Aorta (tissue), 5 donors: ENCODE measurements around the gene SYT6. TPM values are rescaled to one million over a fixed set of nuclear protein-coding genes. Genes with fewer than 3 reads are reported as not detected.
"Not testable (repeated sequence)": the region's sequence is repeated elsewhere in the genome, so short reads cannot be mapped to it uniquely, and the experiment has no call there.

Experiments
- ATAC-seq: fragments of 200-7000 bp; cut with Tn5 transposase; one replicate; pipeline ENCODE4 v1.9.1; 2022; ENCODE audit warnings: moderate library complexity; ENCODE audit not compliant: low FRiP score
- DNase-seq, 2 donors: peaks; one replicate each; pipeline ENCODE4 v3.0.0-alpha.2; 2020
- H3K27ac ChIP-seq, 2 donors: one replicate each; pipeline ENCODE4 v1.5.1; 2013; ENCODE audit warnings: low read length in 2 of 2, mild to moderate bottlenecking in 2 of 2, moderate library complexity in 2 of 2, control low read depth in 1 of 2, inconsistent platforms in 1 of 2, low read depth in 1 of 2
- H3K27me3 ChIP-seq, 2 donors: one replicate each; pipeline ENCODE4 v1.6.1; 2013; ENCODE audit warnings: control low read depth in 1 of 2, low read length in 1 of 2, mild to moderate bottlenecking in 1 of 2, moderate library complexity in 1 of 2; ENCODE audit not compliant: insufficient read depth in 2 of 2, control insufficient read depth in 1 of 2
- H3K36me3 ChIP-seq, 2 donors: one replicate each; pipeline ENCODE4 v1.6.1; 2013; ENCODE audit warnings: control low read depth in 1 of 2, low read length in 1 of 2, mild to moderate bottlenecking in 1 of 2; ENCODE audit not compliant: insufficient read depth in 2 of 2, control insufficient read depth in 1 of 2
- H3K4me1 ChIP-seq, 2 donors: one replicate each; pipeline ENCODE4 v1.6.1; 2013; ENCODE audit warnings: low read length in 2 of 2, control low read depth in 1 of 2, mild to moderate bottlenecking in 1 of 2, moderate library complexity in 1 of 2; ENCODE audit not compliant: insufficient read depth in 2 of 2, control insufficient read depth in 1 of 2
- H3K4me3 ChIP-seq, 2 donors: one replicate each; pipeline ENCODE4 v1.5.1; 2013; ENCODE audit warnings: low read length in 2 of 2, control low read depth in 1 of 2, mild to moderate bottlenecking in 1 of 2
- H3K9me3 ChIP-seq: one replicate; pipeline ENCODE4 v1.6.1; 2013; ENCODE audit warnings: mild to moderate bottlenecking, low read length; ENCODE audit not compliant: control insufficient read depth
- WGBS, 2 donors: extraction: QIAGEN DNeasy Blood & Tissue Kit; methylation state at CpG; one replicate each; pipeline ENCODE4 v1.1.7; 2013; 5-methylcytosine and 5-hydroxymethylcytosine counted together
- intact Hi-C, 2 donors: fragments of 100-400 bp; cut with DNase I; formaldehyde crosslinking; loops; one replicate each; pipeline versions ENCODE4 v1.14.2 to v1.15.0; 2022
- polyA plus RNA-seq, 2 donors: library from polyadenylated mRNA; stranded (reverse); fragments of 200-250 nt; gene quantifications; one replicate each; pipeline ENCODE4 v1.2.3, GENCODE V29; 2013
- total RNA-seq, 2 donors: library from RNA; stranded (reverse); fragmentation: NEBNext Ultra II Directional; extraction: Animal tissue kit (Norgen Biotek cat#: 25700); gene quantifications; one replicate each; pipeline ENCODE4 v1.2.1, GENCODE V29; 2021
- donor health status: healthy with polysubstance abuse.
- donor health status: Bipolar disorder and iron deficiency.
- donor health status: DM: no; HTN: no; CAD: no.
- donor health status: DM: no; HTN: no; CAD: no.
- donor health status: DM: yes; HTN: yes; CAD: no.

Gene SYT6
- total and polyA plus RNA-seq, 4 donors = 0.12 TPM; not detected in 3

DNA sequence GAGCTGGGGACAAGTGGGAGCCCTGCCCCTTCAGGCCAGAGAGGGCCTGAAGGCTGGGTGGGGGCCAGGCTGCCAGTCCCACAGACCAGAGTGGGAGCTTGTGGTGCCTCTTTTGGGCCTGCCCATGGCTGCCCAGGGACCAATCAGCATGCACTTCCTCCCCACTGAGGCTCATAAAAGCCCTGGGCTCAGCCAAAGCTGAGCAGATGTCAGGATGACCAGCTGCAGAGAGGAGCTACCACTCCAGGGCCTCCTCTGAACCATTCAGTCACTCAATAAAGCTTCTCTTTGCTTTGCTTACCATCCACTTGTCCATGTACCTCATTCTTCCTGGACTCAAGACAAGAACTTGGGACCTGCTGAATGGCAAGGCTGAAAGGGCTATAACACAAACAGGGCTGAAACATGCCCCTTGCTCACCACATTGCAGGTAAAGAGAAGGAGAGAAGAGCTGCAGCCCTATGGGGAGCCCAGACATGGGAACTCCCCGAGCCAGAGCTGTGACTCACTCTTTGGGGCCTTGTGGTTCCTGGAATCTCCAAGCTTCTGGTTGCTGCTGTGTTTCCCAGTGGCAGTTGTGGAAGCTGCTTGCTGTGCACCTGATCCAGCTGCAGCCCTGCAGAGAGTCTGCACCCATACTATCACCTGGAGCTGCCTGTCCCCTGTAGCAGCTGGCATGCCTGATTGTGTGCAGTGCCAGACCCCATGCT is 92.4 kb downstream of the SYT6 start:
- intact Hi-C loops = no loop called here
- WGBS, 2 donors = 77 to 100% methylated on average over 1 of the region's 1 CpG
- DNase-seq (no peak), ATAC-seq (no peak)
- H3K4me3 ChIP-seq = no peak overlapping the region
- no peaks in the 10 kb centered on the region for H3K27me3 ChIP-seq
- H3K9me3 ChIP-seq = peaks cover 6% of the 10 kb centered on the region
- H3K36me3 ChIP-seq = no peaks in the 10 kb centered on the region
- H3K4me1 ChIP-seq = no peaks in the 10 kb centered on the region
- H3K27ac ChIP-seq = no peak overlapping the region

DNA sequence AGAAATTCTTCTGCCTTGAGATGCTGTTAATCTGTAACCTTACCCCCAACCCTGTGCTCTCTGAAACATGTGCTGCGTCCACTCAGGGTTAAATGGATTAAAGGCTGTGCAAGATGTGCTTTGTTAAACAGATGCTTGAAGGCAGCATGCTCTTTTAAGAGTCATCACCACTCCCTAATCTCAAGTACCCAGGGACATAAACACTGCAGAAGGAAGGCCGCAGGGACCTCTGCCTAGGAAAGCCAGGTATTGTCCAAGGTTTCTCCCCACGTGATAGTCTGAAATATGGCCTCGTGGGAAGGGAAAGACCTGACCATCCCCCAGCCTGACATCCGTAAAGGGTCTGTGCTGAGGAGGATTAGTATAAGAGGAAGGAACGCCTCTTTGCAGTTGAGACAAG is 95.4 kb downstream of the SYT6 start:
- WGBS, 2 donors = 38 to 42% methylated on average over 6 of the region's 6 CpGs

DNA sequence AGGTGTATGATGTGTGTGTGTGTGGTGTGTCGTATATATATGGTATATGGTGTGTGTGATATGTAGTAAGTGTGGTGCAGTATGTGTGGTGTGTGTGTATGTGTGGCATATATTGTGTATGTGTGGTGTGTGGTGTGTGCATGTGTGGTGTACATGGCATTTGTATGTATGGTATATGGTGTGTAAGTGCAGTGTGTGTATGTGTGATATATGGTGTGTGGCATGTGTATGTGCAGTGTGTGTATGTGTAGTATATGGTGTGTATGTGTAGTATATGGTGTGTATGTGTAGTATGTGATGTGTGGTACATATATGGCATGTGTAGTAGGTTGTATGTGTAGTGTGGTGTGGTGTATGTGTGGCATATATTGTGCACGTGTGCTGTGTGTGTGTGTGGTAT is 99.5 kb downstream of the SYT6 start:
- Histone ChIP-seq H3K9me3 (peaks cover 9% of the 10 kb centered on the region), H3K27ac (no peak overlapping the region), H3K36me3 (no peaks in the 10 kb centered on the region), H3K4me3 (no peak overlapping the region), H3K27me3 (no peaks in the 10 kb centered on the region), H3K4me1 (no peaks in the 10 kb centered on the region)
- intact Hi-C loops = no loop called here
- no peak for DNase-seq
- 91 to 96% methylated on average over 2 of the region's 2 CpGs for WGBS, 2 donors
- ATAC-seq = no peak

More for the DNA sequence above, 95.4 kb downstream of the SYT6 start:
- H3K27me3 ChIP-seq, H3K4me1 ChIP-seq, H3K9me3 ChIP-seq, H3K27ac ChIP-seq, H3K4me3 ChIP-seq, H3K36me3 ChIP-seq, ATAC-seq, intact Hi-C loops, DNase-seq: not testable (repeated sequence)

DNA sequence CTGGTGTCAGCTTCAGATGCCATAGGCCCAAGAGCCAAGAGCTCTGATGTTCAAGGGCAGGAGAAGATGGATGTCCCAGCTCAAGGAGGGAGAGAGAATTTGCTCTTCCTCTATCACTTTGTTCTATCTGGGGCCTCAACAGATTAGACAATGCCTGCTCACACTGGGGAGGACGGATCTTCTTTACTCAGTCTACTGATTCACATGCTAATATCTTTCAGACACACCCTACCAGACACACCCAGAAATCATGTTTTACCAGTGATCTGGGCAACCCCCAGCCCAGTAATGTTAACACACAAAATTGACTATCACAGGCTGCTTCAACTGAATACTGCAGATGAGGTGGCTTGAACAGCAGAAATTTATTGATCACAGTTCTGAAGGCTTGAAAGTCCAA is 105.4 kb downstream of the SYT6 start:
- no peak for DNase-seq
- H3K4me1 ChIP-seq = no peaks in the 10 kb centered on the region
- WGBS, 2 donors = 82 to 87% methylated on average over 1 of the region's 1 CpG
- H3K9me3 ChIP-seq = peaks cover 4% of the 10 kb centered on the region
- intact Hi-C loops = no loop called here
- H3K4me3 ChIP-seq = no peak overlapping the region
- H3K27me3 ChIP-seq = no peaks in the 10 kb centered on the region
- no peak overlapping the region for H3K27ac ChIP-seq
- no peak for ATAC-seq
- no peaks in the 10 kb centered on the region for H3K36me3 ChIP-seq

DNA sequence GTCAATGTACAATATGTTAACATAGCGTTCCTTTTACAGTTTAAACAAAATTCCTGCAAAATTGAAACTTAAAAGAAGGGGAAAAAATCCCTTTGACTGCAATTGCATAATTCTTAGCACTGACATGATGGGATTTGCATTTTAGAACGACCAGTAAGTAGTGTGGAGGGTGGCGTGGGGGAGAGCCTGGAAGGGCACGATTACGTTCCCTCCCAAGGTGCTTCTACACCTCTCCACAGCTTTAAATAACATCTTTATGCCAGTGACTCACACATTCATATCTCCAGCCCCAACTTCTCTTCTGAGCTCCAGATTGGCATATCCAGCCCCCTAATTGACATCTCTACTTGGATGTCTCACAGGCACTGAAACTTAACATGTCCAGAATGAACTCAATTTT is 110.1 kb downstream of the SYT6 start:
- H3K36me3 ChIP-seq = no peaks in the 10 kb centered on the region
- H3K4me3 ChIP-seq = no peak overlapping the region
- H3K4me1 ChIP-seq = no peaks in the 10 kb centered on the region
- H3K27me3 ChIP-seq = no peaks in the 10 kb centered on the region
- no peak for DNase-seq
- intact Hi-C loops = no loop called here
- peaks cover 4% of the 10 kb centered on the region for H3K9me3 ChIP-seq
- WGBS, 2 donors = 56 to 57% methylated on average over 5 of the region's 5 CpGs
- no peak overlapping the region for H3K27ac ChIP-seq
- no peak for ATAC-seq

DNA sequence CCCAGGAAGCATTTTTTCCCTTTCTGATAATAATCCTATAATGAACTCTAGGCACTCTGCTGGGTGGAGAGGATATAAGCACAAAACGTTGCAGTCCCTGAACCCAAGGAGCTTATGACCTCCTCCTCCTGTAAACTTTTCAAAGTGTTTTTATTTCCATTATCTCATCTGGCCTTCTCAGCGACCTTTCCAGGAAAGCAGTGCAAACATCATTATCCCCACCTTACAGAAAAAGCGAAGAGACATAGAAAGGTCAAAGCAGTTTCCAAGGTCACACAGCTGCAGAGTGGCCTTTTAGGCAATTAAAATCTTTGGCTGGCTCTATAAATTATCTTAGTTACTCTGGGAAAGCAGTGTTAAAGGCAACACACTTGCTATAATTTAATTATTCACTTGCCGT is 110.6 kb downstream of the SYT6 start:
- H3K27me3 ChIP-seq = no peaks in the 10 kb centered on the region
- no peak for ATAC-seq
- H3K9me3 ChIP-seq = peaks cover 4% of the 10 kb centered on the region
- no peak overlapping the region for H3K27ac ChIP-seq
- no peaks in the 10 kb centered on the region for H3K4me1 ChIP-seq
- WGBS, 2 donors = 19 to 22% methylated on average over 4 of the region's 4 CpGs
- no peak overlapping the region for H3K4me3 ChIP-seq
- no peak for DNase-seq
- intact Hi-C loops = no loop called here
- no peaks in the 10 kb centered on the region for H3K36me3 ChIP-seq

DNA sequence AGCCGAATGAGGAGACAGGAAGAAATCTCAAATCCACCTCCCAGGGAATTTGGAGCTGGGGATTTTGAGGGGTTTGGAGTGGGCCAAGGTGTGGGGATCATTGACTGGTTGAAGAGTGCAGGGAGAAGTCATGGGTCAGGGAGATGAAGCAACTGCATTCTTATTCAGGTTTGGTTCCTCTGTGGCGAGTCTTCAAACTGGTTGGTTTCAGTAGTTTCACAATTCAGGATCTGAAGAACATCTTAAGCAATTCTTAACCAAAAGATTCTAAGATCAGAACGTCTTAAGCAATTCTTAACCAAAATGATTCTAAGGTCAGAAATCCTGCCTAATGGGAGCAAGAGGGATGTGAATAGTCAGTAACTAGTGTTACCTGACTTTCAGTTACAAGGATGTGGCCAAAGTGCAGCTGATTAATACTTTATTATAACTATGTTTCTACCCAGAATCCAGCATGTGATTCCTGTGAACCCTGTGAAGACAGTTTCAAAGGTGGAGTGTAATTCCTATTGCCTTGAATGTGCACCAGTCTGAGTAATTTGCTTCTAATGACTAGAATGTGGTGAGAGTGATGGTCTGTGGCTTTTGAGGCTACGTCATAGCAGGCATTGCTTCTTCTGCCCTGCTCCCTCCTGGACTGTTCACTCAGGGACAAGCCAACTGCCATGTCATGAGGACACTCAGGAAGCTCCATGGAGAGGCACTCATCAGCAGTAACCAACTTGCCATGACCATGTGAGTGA is 113.2 kb downstream of the SYT6 start:
- Histone ChIP-seq H3K27me3 (no peaks in the 10 kb centered on the region), H3K4me3 (no peak overlapping the region), H3K4me1 (no peaks in the 10 kb centered on the region), H3K36me3 (no peaks in the 10 kb centered on the region), H3K9me3 (no peaks in the 10 kb centered on the region), H3K27ac (no peak overlapping the region)
- intact Hi-C loops = no loop called here
- ATAC-seq (no peak), DNase-seq (no peak)
- 56 to 59% methylated on average over 4 of the region's 4 CpGs for WGBS, 2 donors
